ENCODE measurements around the gene LGALS7B. TPM values are rescaled to one million over a fixed set of nuclear protein-coding genes. Genes with fewer than 3 reads are reported as not detected.
A peak's percentile ranks its signal among the peaks of the same experiment; 100 is the strongest.
"Not testable (repeated sequence)": the region's sequence is repeated elsewhere in the genome, so short reads cannot be mapped to it uniquely, and the experiment has no call there.

LGALS7B gene
- total and polyA plus RNA-seq, 10 donors = 1.1 to 167 (median 33.5) TPM; not detected in 3

DNA sequence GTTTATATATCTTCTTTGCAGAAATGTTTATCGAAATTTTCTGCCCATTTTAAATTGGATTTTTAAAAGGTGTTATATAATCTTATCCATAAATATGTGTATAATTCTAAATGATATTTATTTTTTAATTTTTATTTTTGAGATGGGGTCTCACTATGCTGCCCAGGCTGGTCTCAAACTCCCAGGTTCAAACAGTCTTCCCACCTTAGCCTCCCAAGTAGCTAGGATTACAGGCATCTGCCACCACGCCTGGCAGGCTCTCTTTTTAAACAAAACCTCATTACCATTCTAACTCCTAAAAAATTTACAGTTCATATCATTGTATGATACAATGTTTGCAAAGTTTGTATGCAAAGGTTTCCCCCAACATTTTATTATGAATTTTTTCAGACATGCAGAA is 7.2 kb downstream of the LGALS7B start:
- TF ChIP-seq POLR2AphosphoS5 (IDR thresholded peaks at IDR 0.05) = no peak
- TF ChIP-seq POLR2A (IDR thresholded peaks at IDR 0.05) = no peak
- TF ChIP-seq, protein P1, sequence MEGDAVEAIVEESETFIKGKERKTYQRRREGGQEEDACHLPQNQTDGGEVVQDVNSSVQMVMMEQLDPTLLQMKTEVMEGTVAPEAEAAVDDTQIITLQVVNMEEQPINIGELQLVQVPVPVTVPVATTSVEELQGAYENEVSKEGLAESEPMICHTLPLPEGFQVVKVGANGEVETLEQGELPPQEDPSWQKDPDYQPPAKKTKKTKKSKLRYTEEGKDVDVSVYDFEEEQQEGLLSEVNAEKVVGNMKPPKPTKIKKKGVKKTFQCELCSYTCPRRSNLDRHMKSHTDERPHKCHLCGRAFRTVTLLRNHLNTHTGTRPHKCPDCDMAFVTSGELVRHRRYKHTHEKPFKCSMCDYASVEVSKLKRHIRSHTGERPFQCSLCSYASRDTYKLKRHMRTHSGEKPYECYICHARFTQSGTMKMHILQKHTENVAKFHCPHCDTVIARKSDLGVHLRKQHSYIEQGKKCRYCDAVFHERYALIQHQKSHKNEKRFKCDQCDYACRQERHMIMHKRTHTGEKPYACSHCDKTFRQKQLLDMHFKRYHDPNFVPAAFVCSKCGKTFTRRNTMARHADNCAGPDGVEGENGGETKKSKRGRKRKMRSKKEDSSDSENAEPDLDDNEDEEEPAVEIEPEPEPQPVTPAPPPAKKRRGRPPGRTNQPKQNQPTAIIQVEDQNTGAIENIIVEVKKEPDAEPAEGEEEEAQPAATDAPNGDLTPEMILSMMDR (IDR thresholded peaks at IDR 0.05 in 8 of 11, conservative IDR thresholded peaks at IDR 0.05 in 3 of 11) = no peak
- no peak overlapping the region for H3K27ac ChIP-seq
- WGBS, 5 donors = 47 to 87% (median 68%) methylated on average over 2 of the region's 2 CpGs
- H3K4me1 ChIP-seq = peaks cover 0 to 20% (median 10%) of the 10 kb centered on the region in 6 donors
- H3K9me3 ChIP-seq = no peaks in the 10 kb centered on the region
- H3K36me3 ChIP-seq = peaks cover 0 to 6% (median under 1%) of the 10 kb centered on the region in 6 donors
- H3K4me3 ChIP-seq = no peak overlapping the region
- intact Hi-C loops (cut with DNase I; ENCODE audit: low total_unique reads) = no loop called here
- peaks cover 0 to 5% (median 0%) of the 10 kb centered on the region in 7 donors for H3K27me3 ChIP-seq (replicated peaks in 1 of 7)
- no peak for DNase-seq

DNA sequence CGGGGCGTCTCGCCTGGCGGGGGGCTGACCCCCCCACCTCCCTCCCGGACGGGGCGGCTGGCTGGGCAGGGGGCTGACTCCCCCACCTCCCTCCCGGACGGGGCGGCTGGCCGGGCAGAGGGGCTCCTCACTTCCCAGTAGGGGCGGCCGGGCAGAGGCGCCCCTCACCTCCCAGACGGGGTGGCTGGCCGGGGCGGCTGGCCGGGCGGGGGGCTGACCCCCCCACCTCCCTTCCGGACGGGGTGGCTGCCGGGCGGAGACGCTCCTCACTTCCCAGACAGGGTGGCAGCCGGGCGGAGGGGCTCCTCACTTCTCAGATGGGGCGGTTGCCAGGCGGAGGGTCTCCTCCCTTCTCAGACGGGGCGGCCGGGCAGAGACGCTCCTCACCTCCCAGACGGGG is 8.8 kb downstream of the LGALS7B start:
- DNase-seq; H3K4me3 ChIP-seq; intact Hi-C loops (cut with DNase I; ENCODE audit: low total_unique reads); H3K9me3 ChIP-seq; H3K27me3 ChIP-seq (replicated peaks in 1 of 7); H3K27ac ChIP-seq: not testable (repeated sequence)
- H3K36me3 ChIP-seq = peaks cover 0 to 21% (median 6%) of the 10 kb centered on the region in 6 donors
- WGBS, 5 donors = 94 to 95% (median 95%) methylated on average over 11 to 30 of the region's 33 CpGs; no CpG with 5 or more reads in 2 of the 5 donors
- peaks cover 0 to 13% (median 4%) of the 10 kb centered on the region in 6 donors for H3K4me1 ChIP-seq

DNA sequence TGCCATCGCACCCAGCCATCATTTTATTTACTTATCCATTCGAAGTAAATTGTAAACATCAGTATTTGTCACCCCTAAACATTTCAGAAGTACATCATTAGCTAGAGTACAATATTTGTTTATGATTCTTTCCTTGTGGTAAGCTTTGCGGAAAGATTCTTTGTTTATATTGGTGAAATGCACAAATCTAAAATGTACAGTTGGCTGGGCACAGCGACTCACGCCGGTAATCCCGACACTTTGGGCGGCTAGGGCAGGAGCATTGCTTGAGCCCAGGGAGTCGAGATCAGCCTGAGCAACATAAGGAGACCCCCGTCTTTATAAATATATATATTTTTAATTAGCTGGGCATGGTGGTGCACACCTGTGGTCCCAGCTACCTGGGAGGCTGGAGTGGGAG is 10.1 kb downstream of the LGALS7B start:
- 93 to 98% (median 95%) methylated on average over 10 of the region's 10 CpGs for WGBS, 5 donors
- intact Hi-C loops (cut with DNase I; ENCODE audit: low total_unique reads) = no loop called here

DNA sequence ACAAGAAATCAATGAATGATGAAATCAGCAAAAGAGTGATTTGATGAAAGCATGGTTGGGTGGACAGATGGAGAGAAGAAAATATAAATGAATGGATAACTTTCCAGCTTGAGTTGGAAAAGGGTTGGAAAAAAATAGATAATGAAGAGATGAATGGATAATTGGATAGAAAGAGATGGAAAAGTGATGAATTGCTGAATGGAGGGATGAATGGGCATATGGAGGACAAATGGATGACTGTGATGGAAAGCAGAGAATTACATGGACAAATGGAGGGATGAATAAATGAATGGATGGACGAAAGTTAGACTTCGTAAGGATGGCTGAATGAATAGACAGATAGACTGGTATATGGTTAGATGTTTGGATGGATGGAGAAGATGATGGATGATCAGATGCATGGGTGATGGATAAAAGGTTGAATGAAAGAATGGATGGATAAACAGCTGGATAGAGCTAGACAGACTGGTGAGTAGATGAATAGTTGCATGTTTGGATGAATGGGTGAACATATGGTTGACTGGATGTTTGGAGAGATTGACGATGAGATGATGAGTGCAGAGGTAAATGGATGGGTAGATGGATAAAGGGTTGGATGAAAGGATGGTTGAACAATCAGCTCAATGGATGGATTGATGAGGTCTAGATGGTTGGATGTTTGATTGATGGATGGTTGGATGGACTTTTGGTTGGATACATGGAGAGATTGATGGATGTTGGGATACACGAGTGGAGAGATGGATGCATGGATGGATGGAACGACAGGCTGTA is 11.8 kb downstream of the LGALS7B start:
- H3K36me3 ChIP-seq = peaks cover 0 to 30% (median 8%) of the 10 kb centered on the region in 6 donors
- no peak overlapping the region for H3K4me3 ChIP-seq
- H3K27me3 ChIP-seq (replicated peaks in 1 of 7) = no peaks in the 10 kb centered on the region
- 87 to 96% (median 95%) methylated on average over 5 of the region's 5 CpGs for WGBS, 5 donors
- DNase-seq = no peak
- TF ChIP-seq POLR2AphosphoS5 (IDR thresholded peaks at IDR 0.05) (no peak), POLR2A (IDR thresholded peaks at IDR 0.05) (no peak)
- TF ChIP-seq, protein P1 (IDR thresholded peaks at IDR 0.05 in 8 of 11, conservative IDR thresholded peaks at IDR 0.05 in 3 of 11) = no peak
- H3K9me3 ChIP-seq = no peaks in the 10 kb centered on the region
- intact Hi-C loops (cut with DNase I; ENCODE audit: low total_unique reads) = no loop called here
- peaks cover 0 to 13% (median 8%) of the 10 kb centered on the region in 6 donors for H3K4me1 ChIP-seq
- no peak overlapping the region for H3K27ac ChIP-seq

More for the DNA sequence above, 10.1 kb downstream of the LGALS7B start:
- no peak overlapping the region for H3K4me3 ChIP-seq
- TF ChIP-seq POLR2AphosphoS5 (IDR thresholded peaks at IDR 0.05) (no peak), POLR2A (IDR thresholded peaks at IDR 0.05) (no peak)
- TF ChIP-seq, protein P1 (IDR thresholded peaks at IDR 0.05 in 8 of 11, conservative IDR thresholded peaks at IDR 0.05 in 3 of 11) = no peak
- peaks cover 0 to 30% (median 8%) of the 10 kb centered on the region in 6 donors for H3K36me3 ChIP-seq
- no peaks in the 10 kb centered on the region for H3K27me3 ChIP-seq (replicated peaks in 1 of 7)
- H3K9me3 ChIP-seq = no peaks in the 10 kb centered on the region
- H3K4me1 ChIP-seq = peaks cover 0 to under 1% (median 0%) of the 10 kb centered on the region in 6 donors
- H3K27ac ChIP-seq = no peak overlapping the region
- DNase-seq = peak; percentile 15

All from spleen (tissue), 11 donors.